Measurements from ENCODE around the gene PTPN4.
"Not testable (repeated sequence)": the region's sequence is repeated elsewhere in the genome, so short reads cannot be mapped to it uniquely, and the experiment has no call there.

Gene PTPN4

DNA sequence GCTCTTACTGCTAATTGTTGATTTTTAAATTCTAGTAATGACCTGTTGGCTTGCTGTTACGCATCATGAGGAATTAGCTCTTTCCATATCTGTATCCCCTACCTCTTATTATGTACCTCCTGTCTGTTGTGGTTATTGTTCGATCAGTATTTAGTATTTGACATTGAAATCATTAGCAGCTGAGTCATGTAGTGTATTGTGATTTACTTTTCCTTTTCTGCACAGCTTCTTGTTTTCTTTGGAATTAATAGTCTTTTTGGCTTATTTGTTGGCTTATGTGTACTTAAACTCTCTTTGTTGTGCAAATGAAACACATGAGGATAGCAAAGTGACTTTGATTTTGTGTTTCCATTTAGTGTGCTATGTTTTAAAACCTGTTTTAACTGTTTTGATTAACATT, 257.5 kb downstream of the PTPN4 start:
- DNase-seq (ENCODE audit: low spot score) = no peak

DNA sequence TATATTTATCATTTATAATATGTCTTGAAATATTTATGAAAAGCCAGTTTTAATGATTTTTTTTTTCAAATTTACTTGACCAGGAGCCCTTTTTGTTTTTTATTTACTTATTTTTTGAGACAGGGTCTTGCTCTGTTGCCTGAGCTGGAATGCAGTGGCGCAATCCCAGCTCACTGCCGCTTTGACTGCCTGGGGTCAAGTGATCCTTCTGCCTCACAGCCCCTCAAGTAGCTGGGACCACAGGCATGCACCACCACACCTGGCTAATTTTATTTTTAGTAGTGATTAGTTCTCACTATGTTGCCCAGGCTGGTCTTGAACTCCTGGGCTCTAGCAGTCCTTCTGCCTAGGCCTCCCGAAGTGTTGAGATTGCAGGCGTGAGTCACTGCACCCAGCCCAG, 258.8 kb downstream of the PTPN4 start:
- no peak for DNase-seq (ENCODE audit: low spot score)

DNA sequence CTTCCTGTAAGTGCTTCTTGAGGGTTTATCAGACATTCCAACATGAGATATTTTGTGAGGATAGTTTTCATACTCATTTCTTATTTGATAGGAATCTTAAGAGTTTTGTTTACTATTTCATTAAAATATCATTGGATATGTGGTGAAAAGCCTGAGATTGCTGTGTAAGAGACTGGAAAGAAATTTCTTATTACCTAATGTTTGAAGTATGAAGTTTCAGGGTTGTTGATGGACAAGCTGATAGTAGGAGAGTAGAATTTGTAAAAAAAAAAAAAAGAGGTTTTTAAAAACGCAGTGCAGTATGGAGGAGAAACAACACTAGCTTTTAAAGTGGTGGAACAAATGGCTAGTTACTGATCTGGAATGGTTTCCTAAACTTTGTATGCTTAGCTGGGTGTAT, 260.8 kb downstream of the PTPN4 start:
- no peak for DNase-seq (ENCODE audit: low spot score)

DNA sequence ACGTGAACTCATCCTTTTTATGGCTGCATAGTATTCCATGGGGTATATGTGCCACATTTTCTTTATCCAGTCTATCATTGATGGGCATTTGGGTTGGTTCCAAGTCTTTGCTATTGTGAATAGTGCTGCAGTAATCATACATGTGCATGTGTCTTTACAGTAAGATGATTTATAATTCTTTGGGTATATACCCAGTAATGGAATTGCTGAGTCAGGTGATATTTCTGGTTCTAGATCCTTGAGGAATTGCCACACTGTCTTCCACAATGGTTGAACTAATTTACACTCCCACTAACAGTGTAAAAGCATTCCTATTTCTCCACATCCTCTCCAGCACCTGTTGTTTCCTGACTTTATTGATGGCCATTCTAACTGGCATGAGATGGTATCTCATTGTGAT, 262.8 kb downstream of the PTPN4 start:
- DNase-seq (ENCODE audit: low spot score) = not testable (repeated sequence)

DNA sequence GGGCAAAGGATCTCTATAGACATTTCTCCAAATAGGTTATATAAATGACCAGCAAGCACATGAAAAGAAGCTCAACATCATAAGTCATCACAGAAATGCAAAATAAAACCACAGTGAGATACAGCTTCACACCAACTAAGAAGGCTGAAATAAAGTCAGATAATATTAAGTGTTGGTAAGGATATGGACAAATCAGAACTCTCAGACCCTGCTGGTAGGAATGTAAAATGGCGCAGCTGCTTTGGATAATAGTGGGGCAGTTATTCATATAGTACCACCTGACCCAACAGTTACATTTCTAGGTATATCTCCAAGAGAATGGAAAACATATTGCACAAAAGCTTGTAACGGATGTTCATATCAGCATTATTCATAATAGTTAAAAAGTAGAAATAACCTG, 267.2 kb downstream of the PTPN4 start:
- no peak for DNase-seq (ENCODE audit: low spot score)

DNA sequence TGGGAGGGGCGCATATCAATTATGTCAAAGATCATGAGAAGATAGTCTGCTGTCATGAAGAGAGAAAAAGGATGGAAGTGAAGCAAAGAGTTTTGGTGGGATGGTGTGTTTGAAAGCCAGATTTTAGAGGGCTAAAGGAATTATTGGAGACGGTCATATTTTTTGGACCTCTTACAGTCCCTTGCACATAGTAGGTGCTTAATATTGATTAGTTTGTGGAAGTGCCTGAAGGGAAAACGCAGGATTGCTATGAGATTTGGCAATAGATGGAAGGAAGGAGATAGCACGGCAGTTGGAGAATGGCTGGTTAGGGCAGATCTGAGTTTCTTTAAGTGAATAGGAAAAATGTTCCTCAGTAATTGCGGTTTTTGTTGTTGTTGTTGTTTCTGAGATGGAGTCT, 269.1 kb downstream of the PTPN4 start:
- no peak for DNase-seq (ENCODE audit: low spot score)

DNA sequence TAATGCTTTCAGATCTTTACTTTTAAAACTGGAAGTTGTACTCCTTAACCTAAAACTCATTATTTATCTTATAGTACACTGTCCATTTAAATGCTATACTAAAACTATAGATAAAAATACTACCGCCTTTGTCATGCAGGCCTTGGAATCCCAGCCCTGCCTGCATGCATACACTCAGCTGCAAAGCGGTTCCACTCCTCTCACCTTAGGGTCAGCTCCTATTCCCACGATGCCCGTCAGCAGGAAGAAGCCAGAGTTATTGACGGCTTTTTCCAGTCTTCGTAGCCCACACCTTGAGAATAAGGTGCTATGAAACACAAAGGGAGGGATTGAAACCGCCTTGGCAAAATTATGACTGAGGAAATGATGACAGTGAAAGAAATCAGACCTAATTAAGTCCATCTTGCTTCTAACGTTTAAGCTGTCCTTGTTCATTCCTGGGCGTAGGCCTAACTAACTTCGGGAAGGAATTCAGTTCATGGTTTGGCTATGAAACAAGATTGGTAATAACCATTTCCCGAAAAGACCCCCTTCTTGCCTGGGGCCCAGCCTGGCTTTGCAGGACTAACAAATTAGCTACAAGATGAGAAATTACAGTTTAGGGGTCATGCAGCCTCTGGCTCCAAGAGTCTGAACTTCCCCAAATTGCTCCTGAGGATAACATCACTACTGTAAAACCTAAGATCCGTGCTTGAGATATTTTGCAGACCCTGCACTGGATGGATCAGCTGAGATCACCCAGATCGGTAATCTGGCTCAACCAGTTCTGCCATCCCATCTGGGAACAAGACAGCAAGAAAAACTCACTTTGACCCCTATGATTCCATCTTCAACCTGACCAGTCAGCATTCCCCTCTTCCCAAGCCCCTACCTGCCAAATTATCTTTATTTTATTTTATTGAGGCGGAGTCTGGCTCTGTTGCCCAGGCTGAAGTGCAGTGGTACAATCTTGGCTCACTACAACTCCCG, 270.2 kb downstream of the PTPN4 start:
- no peak for DNase-seq (ENCODE audit: low spot score)

DNA sequence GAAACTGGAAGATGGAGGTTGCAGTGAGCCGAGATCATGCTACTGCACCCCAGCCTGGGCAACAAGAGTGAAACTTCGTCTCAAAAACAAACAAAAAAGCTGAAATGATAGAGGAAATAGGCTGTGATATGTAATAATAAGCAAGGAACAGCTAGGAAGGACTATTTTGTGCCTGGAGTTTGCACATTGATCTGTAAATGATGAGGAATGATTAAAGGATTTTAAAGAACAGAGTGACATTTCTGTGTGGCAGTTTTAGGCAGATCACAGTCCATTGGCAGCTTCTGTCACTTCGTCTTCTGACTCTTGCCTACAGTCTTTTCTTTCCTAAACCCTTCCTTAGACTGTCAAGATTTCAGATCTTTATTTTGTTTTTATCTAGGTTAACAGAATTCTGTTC, 272.6 kb downstream of the PTPN4 start:
- DNase-seq (ENCODE audit: low spot score) = no peak
